ENCODE results near the gene RAMP1. TPM values are rescaled to one million over a fixed set of nuclear protein-coding genes. Genes with fewer than 3 reads are reported as not detected.

Gene RAMP1
- total and polyA plus RNA-seq, 4 donors: 3.1 to 129 (median 23.5) TPM

DNA sequence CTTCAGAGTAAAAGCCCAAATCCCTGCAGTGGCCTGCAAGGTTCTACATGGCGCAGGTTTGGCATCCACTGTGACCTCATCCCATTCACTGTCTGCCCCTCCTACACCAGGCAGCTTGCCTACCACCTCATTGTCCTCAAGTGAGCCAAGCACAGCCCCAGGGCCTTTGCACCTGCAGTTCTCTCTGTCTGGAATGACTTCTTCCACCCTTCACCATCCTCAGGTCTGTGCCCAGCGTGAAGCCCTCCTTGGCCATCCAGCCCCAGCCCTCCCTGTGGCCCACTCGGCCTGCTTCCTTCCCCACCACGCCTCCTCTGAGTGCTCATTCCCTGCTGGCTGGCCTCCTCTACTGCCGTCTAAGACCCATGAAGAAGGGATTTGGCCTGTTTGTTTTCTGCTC, 74.8 kb downstream of the RAMP1 start:
- Histone ChIP-seq H3K27me3 (ENCODE audit: control insufficient read depth in 4 of 4, insufficient read depth in 4 of 4, low read length in 3 of 4) (no peaks in the 10 kb centered on the region), H3K27ac (ENCODE audit: low read depth in 1 of 2, low read length in 2 of 2) (no peak overlapping the region), H3K9ac (ENCODE audit: low read depth in 1 of 2, low read length in 2 of 2) (no peak overlapping the region), H3K9me3 (ENCODE audit: control insufficient read depth in 4 of 4, low read length in 3 of 4) (peaks cover 0 to 10% (median 4%) of the 10 kb centered on the region in 4 donors), H3K36me3 (ENCODE audit: control insufficient read depth in 4 of 4, insufficient read depth in 3 of 4, low read depth in 1 of 4, low read length in 3 of 4) (no peaks in the 10 kb centered on the region), H3K4me3 (ENCODE audit: low read depth in 1 of 3, low read length in 3 of 3) (no peak overlapping the region), H3K4me1 (ENCODE audit: control insufficient read depth in 4 of 4, insufficient read depth in 4 of 4, low read length in 3 of 4) (no peaks in the 10 kb centered on the region)
- WGBS: 80% methylated on average over 5 of the region's 5 CpGs
- TF ChIP-seq TAF1 (conservative IDR thresholded peaks at IDR 0.05) (no peak), RXRA (IDR thresholded peaks at IDR 0.05) (no peak), EGR1 (IDR thresholded peaks at IDR 0.05; ENCODE audit: low read depth in 2 of 2) (no peak), FOXA2 (IDR thresholded peaks at IDR 0.05) (no peak), CTCF (IDR thresholded peaks at IDR 0.05; ENCODE audit: low read depth, low read length, missing input control) (no peak), RAD21 (IDR thresholded peaks at IDR 0.05) (no peak)
- no peak for DNase-seq (ENCODE audit: low spot score)

DNA sequence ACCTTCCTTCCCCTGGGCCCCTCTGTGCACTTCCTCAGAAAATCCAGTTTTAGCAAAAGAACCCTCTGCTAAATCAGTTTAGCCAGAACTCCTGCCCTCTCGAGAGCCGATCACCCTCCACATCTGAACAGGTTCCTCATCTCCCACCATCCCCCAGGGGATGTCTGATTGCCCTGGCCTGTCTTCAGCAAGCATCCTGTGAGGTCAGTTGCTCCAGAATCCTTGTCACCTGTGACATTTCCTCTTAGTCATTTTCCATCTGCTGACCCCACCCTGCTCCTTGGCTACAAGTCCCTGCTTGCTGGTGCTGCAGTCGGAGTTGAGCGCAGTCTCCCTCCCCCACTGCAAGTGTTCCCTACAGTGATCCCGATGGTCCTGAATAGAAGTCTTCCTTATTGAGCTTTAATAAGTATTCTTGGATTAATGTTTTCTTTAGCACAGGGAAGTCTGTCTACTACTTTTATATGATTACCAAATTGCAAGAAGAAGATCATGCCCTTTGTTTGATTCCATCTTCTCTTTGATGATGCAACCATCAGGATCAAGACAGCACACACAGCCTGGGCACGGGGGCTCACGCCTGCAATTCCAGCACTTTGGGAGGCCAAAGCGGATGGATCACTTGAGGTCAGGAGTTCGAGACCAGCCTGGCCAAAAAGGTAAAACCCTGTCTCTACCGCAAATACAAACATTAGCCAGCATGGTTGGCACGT, 76.5 kb downstream of the RAMP1 start:
- Histone ChIP-seq H3K4me1 (ENCODE audit: control insufficient read depth in 4 of 4, insufficient read depth in 4 of 4, low read length in 3 of 4) (no peaks in the 10 kb centered on the region), H3K27ac (ENCODE audit: low read depth in 1 of 2, low read length in 2 of 2) (no peak overlapping the region), H3K9me3 (ENCODE audit: control insufficient read depth in 4 of 4, low read length in 3 of 4) (peaks cover 0 to 3% (median under 1%) of the 10 kb centered on the region in 4 donors), H3K36me3 (ENCODE audit: control insufficient read depth in 4 of 4, insufficient read depth in 3 of 4, low read depth in 1 of 4, low read length in 3 of 4) (no peaks in the 10 kb centered on the region), H3K9ac (ENCODE audit: low read depth in 1 of 2, low read length in 2 of 2) (no peak overlapping the region), H3K4me3 (ENCODE audit: low read depth in 1 of 3, low read length in 3 of 3) (no peak overlapping the region), H3K27me3 (ENCODE audit: control insufficient read depth in 4 of 4, insufficient read depth in 4 of 4, low read length in 3 of 4) (no peaks in the 10 kb centered on the region)
- no peak for TF ChIP-seq SP1 (IDR thresholded peaks at IDR 0.05)
- no peak for TF ChIP-seq EGR1 (IDR thresholded peaks at IDR 0.05; ENCODE audit: low read depth in 2 of 2)
- TF ChIP-seq HNF4A (conservative IDR thresholded peaks at IDR 0.05): no peak
- no peak for TF ChIP-seq TAF1 (conservative IDR thresholded peaks at IDR 0.05)
- no peak for TF ChIP-seq CTCF (IDR thresholded peaks at IDR 0.05; ENCODE audit: low read depth, low read length, missing input control)
- TF ChIP-seq, protein P1, sequence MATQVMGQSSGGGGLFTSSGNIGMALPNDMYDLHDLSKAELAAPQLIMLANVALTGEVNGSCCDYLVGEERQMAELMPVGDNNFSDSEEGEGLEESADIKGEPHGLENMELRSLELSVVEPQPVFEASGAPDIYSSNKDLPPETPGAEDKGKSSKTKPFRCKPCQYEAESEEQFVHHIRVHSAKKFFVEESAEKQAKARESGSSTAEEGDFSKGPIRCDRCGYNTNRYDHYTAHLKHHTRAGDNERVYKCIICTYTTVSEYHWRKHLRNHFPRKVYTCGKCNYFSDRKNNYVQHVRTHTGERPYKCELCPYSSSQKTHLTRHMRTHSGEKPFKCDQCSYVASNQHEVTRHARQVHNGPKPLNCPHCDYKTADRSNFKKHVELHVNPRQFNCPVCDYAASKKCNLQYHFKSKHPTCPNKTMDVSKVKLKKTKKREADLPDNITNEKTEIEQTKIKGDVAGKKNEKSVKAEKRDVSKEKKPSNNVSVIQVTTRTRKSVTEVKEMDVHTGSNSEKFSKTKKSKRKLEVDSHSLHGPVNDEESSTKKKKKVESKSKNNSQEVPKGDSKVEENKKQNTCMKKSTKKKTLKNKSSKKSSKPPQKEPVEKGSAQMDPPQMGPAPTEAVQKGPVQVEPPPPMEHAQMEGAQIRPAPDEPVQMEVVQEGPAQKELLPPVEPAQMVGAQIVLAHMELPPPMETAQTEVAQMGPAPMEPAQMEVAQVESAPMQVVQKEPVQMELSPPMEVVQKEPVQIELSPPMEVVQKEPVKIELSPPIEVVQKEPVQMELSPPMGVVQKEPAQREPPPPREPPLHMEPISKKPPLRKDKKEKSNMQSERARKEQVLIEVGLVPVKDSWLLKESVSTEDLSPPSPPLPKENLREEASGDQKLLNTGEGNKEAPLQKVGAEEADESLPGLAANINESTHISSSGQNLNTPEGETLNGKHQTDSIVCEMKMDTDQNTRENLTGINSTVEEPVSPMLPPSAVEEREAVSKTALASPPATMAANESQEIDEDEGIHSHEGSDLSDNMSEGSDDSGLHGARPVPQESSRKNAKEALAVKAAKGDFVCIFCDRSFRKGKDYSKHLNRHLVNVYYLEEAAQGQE (IDR thresholded peaks at IDR 0.05): no peak
- TF ChIP-seq YY1 (IDR thresholded peaks at IDR 0.05): no peak
- TF ChIP-seq RAD21 (IDR thresholded peaks at IDR 0.05): no peak
- TF ChIP-seq GABPA (IDR thresholded peaks at IDR 0.05 in 1 of 2, conservative IDR thresholded peaks at IDR 0.05 in 1 of 2): no peak
- TF ChIP-seq FOXA1 (IDR thresholded peaks at IDR 0.05): no peak
- TF ChIP-seq NR2F2 (IDR thresholded peaks at IDR 0.05): no peak
- TF ChIP-seq RXRA (IDR thresholded peaks at IDR 0.05): no peak
- no peak for TF ChIP-seq HNF4G (IDR thresholded peaks at IDR 0.05)
- TF ChIP-seq, protein P2, sequence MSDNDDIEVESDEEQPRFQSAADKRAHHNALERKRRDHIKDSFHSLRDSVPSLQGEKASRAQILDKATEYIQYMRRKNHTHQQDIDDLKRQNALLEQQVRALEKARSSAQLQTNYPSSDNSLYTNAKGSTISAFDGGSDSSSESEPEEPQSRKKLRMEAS (IDR thresholded peaks at IDR 0.05): no peak
- 86% methylated on average over 11 of the region's 11 CpGs for WGBS
- DNase-seq (ENCODE audit: low spot score): no peak

Measured in liver (tissue), 9 donors.